ENCODE results near the gene EGLN3.
"Not testable (repeated sequence)": the region's sequence is repeated elsewhere in the genome, so short reads cannot be mapped to it uniquely, and the experiment has no call there.

EGLN3 gene

GRCh38 chr14:33950320-33951182 lies at the start of gene EGLN3:
EGLN3 (minus strand) TSS chr14:33951074; CDS start chr14:33950752, 322 bp downstream.
- DNase-seq: peak; percentile 64

- DNase-seq: no peak
Observed at GRCh38 chr14:34000396-34000795, 49.5 kb upstream of the EGLN3 start.

- no peak for DNase-seq
Observed at GRCh38 chr14:33999771-34000291, 49.0 kb upstream of the EGLN3 start.

- DNase-seq: no peak
Observed at GRCh38 chr14:33997611-33998010, 46.7 kb upstream of the EGLN3 start.

- no peak for DNase-seq
Observed at GRCh38 chr14:33996462-33996861, 45.6 kb upstream of the EGLN3 start.

- no peak for DNase-seq
Observed at GRCh38 chr14:33993246-33993645, 42.4 kb upstream of the EGLN3 start.

GRCh38 chr14:33992274-33993007 lies 41.6 kb upstream of the EGLN3 start:
- no peak for DNase-seq

- DNase-seq: no peak
Observed at GRCh38 chr14:33990790-33991189, 39.9 kb upstream of the EGLN3 start.

- DNase-seq: no peak
Observed at GRCh38 chr14:33987565-33988080, 36.7 kb upstream of the EGLN3 start.

GRCh38 chr14:33986804-33987203 lies 35.9 kb upstream of the EGLN3 start:
- no peak for DNase-seq

GRCh38 chr14:33985242-33985641 lies 34.4 kb upstream of the EGLN3 start:
- no peak for DNase-seq

GRCh38 chr14:33979613-33980276 lies 28.9 kb upstream of the EGLN3 start:
- DNase-seq: no peak

GRCh38 chr14:33978892-33979612 lies 28.2 kb upstream of the EGLN3 start:
- no peak for DNase-seq

GRCh38 chr14:33972583-33973081 lies 21.8 kb upstream of the EGLN3 start:
- no peak for DNase-seq

- not testable (repeated sequence) for DNase-seq
Observed at GRCh38 chr14:33969846-33970245, 19.0 kb upstream of the EGLN3 start.

- DNase-seq: no peak
Observed at GRCh38 chr14:33968722-33969121, 17.8 kb upstream of the EGLN3 start.

GRCh38 chr14:33967138-33967537 lies 16.3 kb upstream of the EGLN3 start:
- DNase-seq: no peak

GRCh38 chr14:33966276-33966675 lies 15.4 kb upstream of the EGLN3 start:
- DNase-seq: no peak

GRCh38 chr14:33964599-33965317 lies 13.9 kb upstream of the EGLN3 start:
- no peak for DNase-seq

GRCh38 chr14:33963892-33964291 lies 13.0 kb upstream of the EGLN3 start:
- DNase-seq: no peak

GRCh38 chr14:33962466-33962865 lies 11.6 kb upstream of the EGLN3 start:
- not testable (repeated sequence) for DNase-seq
